BLaER1 treated with 17β-estradiol and CSF1 and Interleukin-3, amounts not matched to agents 10 nM and 100 nM (cell line): Measurements from ENCODE around the gene ARVCF.
A peak's percentile ranks its signal among the peaks of the same experiment; 100 is the strongest.

Experiments used
- H3K27ac ChIP-seq, 11 experiments: shearing (Covaris generic); formaldehyde crosslinking; 2 replicates each; pipeline ENCODE4 v1.8.1; 2022
- H3K27me3 ChIP-seq, 11 experiments: shearing (Covaris generic); formaldehyde crosslinking; 2 replicates each; pipeline ENCODE4 v1.8.1; 2022
- H3K36me3 ChIP-seq, 11 experiments: shearing (Covaris generic); formaldehyde crosslinking; 2 replicates each; pipeline ENCODE4 v1.8.1; 2022
- H3K4me1 ChIP-seq, 10 experiments: shearing (Covaris generic); formaldehyde crosslinking; 2 replicates each; pipeline ENCODE4 v1.8.1; 2022
- H3K4me2 ChIP-seq, 11 experiments: shearing (Covaris generic); formaldehyde crosslinking; 2 replicates each; pipeline ENCODE4 v1.8.1; 2022
- H3K4me3 ChIP-seq, 10 experiments: shearing (Covaris generic); formaldehyde crosslinking; 2 replicates each; pipeline ENCODE4 v1.8.1; 2022
- H3K9ac ChIP-seq, 11 experiments: shearing (Covaris generic); formaldehyde crosslinking; 2 replicates each; pipeline ENCODE4 v1.8.1; 2022
- H3K9me3 ChIP-seq, 11 experiments: shearing (Covaris generic); formaldehyde crosslinking; replicated peaks in 1 of 11; 2 replicates each; pipeline ENCODE4 v1.8.1; 2022
- H4K20me1 ChIP-seq, 11 experiments: shearing (Covaris generic); formaldehyde crosslinking; 2 replicates each; pipeline ENCODE4 v1.8.1; 2022
- Cebpa-rat ChIP-seq, 11 experiments: shearing (Covaris generic); IDR thresholded peaks; 2 replicates each; pipeline ENCODE4 v1.8.1; 2022

ARVCF gene

GRCh38 chr22:19978748-19979147, 37.9 kb downstream of the ARVCF start:
- H3K36me3 ChIP-seq: peaks cover 0 to 49% (median 36%) of the 10 kb centered on the region in 11 experiments; a peak in 15 of 22 replicates
- no peak overlapping the region for H3K9ac ChIP-seq
- no peaks in the 10 kb centered on the region for H3K27me3 ChIP-seq
- no peaks in the 10 kb centered on the region for H3K9me3 ChIP-seq
- no peak for TF ChIP-seq Cebpa-rat (IDR thresholded peaks at IDR 0.05)
- H3K4me2 ChIP-seq: no peak overlapping the region
- H3K4me3 ChIP-seq: no peak overlapping the region
- H3K4me1 ChIP-seq: peaks cover 9 to 56% (median 44%) of the 10 kb centered on the region in 10 experiments
- H3K27ac ChIP-seq: no peak overlapping the region
- H4K20me1 ChIP-seq: peaks cover 0 to 75% (median 32%) of the 10 kb centered on the region in 11 experiments; a peak in 17 of 22 replicates

DNA sequence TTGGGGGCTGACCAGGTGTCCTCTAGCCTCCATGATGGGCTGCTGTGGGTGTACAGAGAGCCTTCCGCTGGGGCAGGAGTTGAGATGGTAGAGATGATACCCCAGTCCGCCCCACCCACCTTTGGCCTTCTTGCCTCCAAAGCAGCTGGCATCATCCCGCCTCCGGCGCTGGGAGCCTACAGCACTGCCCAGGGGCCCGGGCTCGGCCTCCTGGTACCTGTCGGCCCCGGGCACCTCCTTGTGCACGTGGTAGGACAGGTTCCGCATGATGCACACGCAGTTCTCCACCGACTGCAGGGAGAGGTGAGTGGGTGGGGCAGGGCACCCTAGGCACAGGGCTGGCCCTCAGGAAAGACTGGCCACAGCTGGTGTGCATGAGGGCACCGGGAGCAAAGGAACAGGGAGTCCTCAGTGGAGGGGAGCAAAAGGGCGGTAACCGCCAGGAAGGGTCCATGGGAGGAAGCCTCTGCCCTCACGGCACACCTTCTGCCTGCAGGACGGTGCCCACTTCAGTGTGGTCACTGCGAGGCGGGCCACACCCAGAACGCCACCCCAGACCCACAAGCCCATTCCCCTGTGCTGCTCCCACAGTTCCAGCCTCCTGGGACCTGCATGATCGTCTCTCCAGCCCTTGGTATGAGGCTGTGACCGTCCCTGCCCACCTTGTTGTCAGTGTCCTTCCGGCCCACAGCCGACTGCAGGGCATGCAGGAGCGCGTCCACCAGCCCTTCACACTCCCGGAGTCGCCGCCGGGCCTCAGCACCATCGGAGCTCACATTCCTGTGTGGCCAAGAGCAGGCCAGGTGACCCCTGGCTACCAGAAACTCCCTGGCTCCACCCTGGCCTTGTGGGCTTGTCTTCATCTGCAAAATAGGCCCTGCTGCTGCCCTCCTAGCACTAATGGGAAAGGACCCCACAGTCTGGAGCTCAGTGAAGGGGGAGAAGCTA, 39.1 kb downstream of the ARVCF start:
- Histone ChIP-seq H3K27ac (peak overlapping the region in 3 of 11 experiments; percentile 79 to 85 (median 80); a peak in 3 of 22 replicates), H3K4me3 (no peak overlapping the region), H3K9ac (no peak overlapping the region), H4K20me1 (peaks cover 0 to 71% (median 21%) of the 10 kb centered on the region in 11 experiments; a peak in 13 of 22 replicates), H3K27me3 (no peaks in the 10 kb centered on the region), H3K36me3 (peaks cover 0 to 57% (median 36%) of the 10 kb centered on the region in 11 experiments; a peak in 15 of 22 replicates), H3K4me2 (no peak overlapping the region), H3K4me1 (peaks cover 9 to 51% (median 38%) of the 10 kb centered on the region in 10 experiments), H3K9me3 (no peaks in the 10 kb centered on the region)
- TF ChIP-seq Cebpa-rat (IDR thresholded peaks at IDR 0.05): no peak

DNA sequence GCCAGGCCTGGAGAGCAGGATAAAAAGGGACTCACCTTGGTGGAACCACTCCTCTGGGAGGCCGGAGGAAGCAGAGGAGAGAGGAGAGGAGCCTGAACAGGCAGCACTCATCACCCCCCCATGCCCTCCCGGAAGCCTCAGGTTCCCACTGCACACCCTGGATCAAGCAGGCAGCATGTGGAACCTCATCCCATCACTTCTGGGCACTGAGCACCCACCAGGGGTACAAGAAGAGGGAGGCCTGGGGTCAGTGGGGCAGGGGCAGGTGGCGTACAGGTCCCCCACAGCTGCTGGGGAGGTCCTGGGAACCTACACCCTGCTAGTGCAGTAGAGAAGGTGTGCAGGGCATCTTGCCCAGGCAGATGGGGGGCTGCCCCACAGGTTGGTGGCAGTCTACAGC, 40.0 kb downstream of the ARVCF start:
- H3K9ac ChIP-seq: peak overlapping the region in 1 of 11 experiments; percentile 76; a peak in 2 of 22 replicates
- H3K4me1 ChIP-seq: peaks cover 9 to 45% (median 33%) of the 10 kb centered on the region in 10 experiments
- peaks cover 0 to 62% (median 40%) of the 10 kb centered on the region in 11 experiments; a peak in 15 of 22 replicates for H3K36me3 ChIP-seq
- no peak overlapping the region for H3K4me3 ChIP-seq
- H3K9me3 ChIP-seq: no peaks in the 10 kb centered on the region
- no peaks in the 10 kb centered on the region for H3K27me3 ChIP-seq
- H3K4me2 ChIP-seq: peak overlapping the region in 5 of 11 experiments; percentile 65 to 88 (median 87); a peak in 5 of 22 replicates
- peak overlapping the region in 5 of 11 experiments; percentile 65 to 85 (median 80); a peak in 8 of 22 replicates for H3K27ac ChIP-seq
- H4K20me1 ChIP-seq: peaks cover 0 to 71% (median 15%) of the 10 kb centered on the region in 11 experiments; a peak in 11 of 22 replicates
- TF ChIP-seq Cebpa-rat (IDR thresholded peaks at IDR 0.05): no peak

DNA sequence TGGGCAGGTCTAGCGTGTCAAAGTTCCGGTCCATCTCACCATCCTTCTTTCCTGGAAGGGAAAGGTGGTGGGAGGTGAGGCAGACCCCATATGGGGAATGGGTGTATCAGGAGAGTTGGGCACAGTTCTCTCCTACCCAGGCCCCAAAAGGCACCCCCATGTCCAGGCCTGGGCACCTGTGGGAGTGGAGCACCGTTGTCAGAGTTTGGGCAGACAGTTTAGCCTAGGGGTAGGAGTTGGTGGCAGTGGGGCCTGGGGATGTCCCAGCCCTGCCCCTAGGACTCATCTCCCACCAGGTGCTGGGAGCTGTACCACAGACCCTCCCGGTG, 41.0 kb downstream of the ARVCF start:
- Histone ChIP-seq H3K9me3 (no peaks in the 10 kb centered on the region), H4K20me1 (peaks cover 0 to 76% (median 17%) of the 10 kb centered on the region in 11 experiments; a peak in 16 of 22 replicates), H3K27ac (peak overlapping the region in 8 of 11 experiments; percentile 15 to 85 (median 72); a peak in 15 of 22 replicates), H3K9ac (peak overlapping the region in 9 of 11 experiments; percentile 1 to 76 (median 57); a peak in 13 of 22 replicates), H3K27me3 (no peaks in the 10 kb centered on the region), H3K4me3 (peak overlapping the region in 1 of 10 experiments; percentile 22; a peak in 1 of 20 replicates), H3K4me2 (peak overlapping the region; percentile 18 to 92 (median 81); a peak in 20 of 22 replicates), H3K4me1 (peaks cover 9 to 55% (median 38%) of the 10 kb centered on the region in 10 experiments), H3K36me3 (peaks cover 0 to 62% (median 40%) of the 10 kb centered on the region in 11 experiments; a peak in 16 of 22 replicates)
- TF ChIP-seq Cebpa-rat (IDR thresholded peaks at IDR 0.05): no peak

DNA sequence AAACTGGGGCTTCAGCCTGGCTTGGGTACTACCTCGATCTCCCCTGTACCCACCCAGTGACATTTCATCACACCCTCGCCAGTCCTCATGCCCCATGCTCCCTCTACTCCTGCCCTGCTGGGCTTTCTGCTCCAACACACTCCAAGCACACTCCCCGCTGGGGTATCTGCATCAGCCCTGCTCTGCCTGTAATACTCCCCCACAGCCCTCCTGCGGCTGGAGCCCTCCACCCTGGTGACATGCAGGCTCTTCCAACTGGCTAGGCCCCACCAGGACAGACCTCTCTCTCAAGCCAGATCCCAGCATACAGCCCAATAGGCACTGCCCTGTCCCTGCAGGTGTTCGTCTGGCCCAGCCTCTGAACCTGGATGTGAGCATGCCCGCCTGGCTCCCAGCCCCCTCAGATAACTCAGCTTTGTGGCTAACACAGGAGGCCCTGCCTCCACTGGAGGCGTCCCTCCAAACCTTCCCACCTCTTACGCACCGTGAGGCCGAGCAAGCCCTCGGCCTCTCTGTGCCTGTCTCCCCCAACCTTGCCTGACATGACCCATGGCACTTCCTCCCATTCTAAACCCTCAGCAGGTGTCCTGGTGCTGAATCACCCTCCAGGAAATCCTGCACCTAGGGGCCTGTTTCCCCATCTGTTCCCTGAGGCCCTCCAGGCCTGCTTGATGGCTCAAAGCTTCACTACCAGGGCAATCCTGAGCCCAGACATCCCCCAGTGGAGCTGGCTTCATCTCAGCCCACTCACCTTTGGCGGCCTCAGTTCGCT, 41.5 kb downstream of the ARVCF start:
- peaks cover 9 to 58% (median 39%) of the 10 kb centered on the region in 10 experiments for H3K4me1 ChIP-seq
- TF ChIP-seq Cebpa-rat (IDR thresholded peaks at IDR 0.05): no peak
- no peaks in the 10 kb centered on the region for H3K27me3 ChIP-seq
- peak overlapping the region in 9 of 11 experiments; percentile 1 to 76 (median 57); a peak in 16 of 22 replicates for H3K9ac ChIP-seq
- H3K36me3 ChIP-seq: peaks cover 0 to 59% (median 37%) of the 10 kb centered on the region in 11 experiments; a peak in 16 of 22 replicates
- H3K9me3 ChIP-seq: no peaks in the 10 kb centered on the region
- H4K20me1 ChIP-seq: peaks cover under 1 to 73% (median 21%) of the 10 kb centered on the region in 11 experiments; a peak in 17 of 22 replicates
- peak overlapping the region in 4 of 10 experiments; percentile 2 to 22 (median 3); a peak in 2 of 20 replicates for H3K4me3 ChIP-seq
- peak overlapping the region in 9 of 11 experiments; percentile 21 to 85 (median 65); a peak in 17 of 22 replicates for H3K27ac ChIP-seq
- H3K4me2 ChIP-seq: peak overlapping the region; percentile 18 to 92 (median 81); a peak in 21 of 22 replicates

- no peak for TF ChIP-seq Cebpa-rat (IDR thresholded peaks at IDR 0.05)
- peak overlapping the region in 10 of 11 experiments; percentile 33 to 92 (median 84); a peak in 18 of 22 replicates for H3K4me2 ChIP-seq
- peak overlapping the region in 8 of 11 experiments; percentile 30 to 76 (median 64); a peak in 14 of 22 replicates for H3K9ac ChIP-seq
- H3K9me3 ChIP-seq: no peaks in the 10 kb centered on the region
- H3K27ac ChIP-seq: peak overlapping the region in 9 of 11 experiments; percentile 21 to 85 (median 65); a peak in 15 of 22 replicates
- peaks cover 1 to 59% (median 37%) of the 10 kb centered on the region in 11 experiments; a peak in 20 of 22 replicates for H3K36me3 ChIP-seq
- H3K27me3 ChIP-seq: no peaks in the 10 kb centered on the region
- peaks cover 9 to 60% (median 39%) of the 10 kb centered on the region in 10 experiments for H3K4me1 ChIP-seq
- no peak overlapping the region for H3K4me3 ChIP-seq
- H4K20me1 ChIP-seq: peaks cover 4 to 73% (median 27%) of the 10 kb centered on the region in 11 experiments; a peak in 17 of 22 replicates
Observed at GRCh38 chr22:19974268-19974861, 42.3 kb downstream of the ARVCF start.

GRCh38 chr22:19973551-19974267, 42.9 kb downstream of the ARVCF start:
- H3K27ac ChIP-seq: peak overlapping the region in 6 of 11 experiments; percentile 9 to 85 (median 29); a peak in 5 of 22 replicates

More at GRCh38 chr22:19973551-19974267, 42.9 kb downstream of the ARVCF start:
- Histone ChIP-seq H3K4me2 (peak overlapping the region in 9 of 11 experiments; percentile 65 to 92 (median 86); a peak in 18 of 22 replicates), H3K4me1 (peaks cover 9 to 60% (median 39%) of the 10 kb centered on the region in 10 experiments), H3K9ac (peak overlapping the region in 1 of 11 experiments; percentile 18; a peak in 1 of 22 replicates), H4K20me1 (peaks cover 4 to 76% (median 28%) of the 10 kb centered on the region in 11 experiments; a peak in 18 of 22 replicates), H3K36me3 (peaks cover 8 to 59% (median 37%) of the 10 kb centered on the region in 11 experiments), H3K27me3 (no peaks in the 10 kb centered on the region), H3K9me3 (no peaks in the 10 kb centered on the region), H3K4me3 (no peak overlapping the region)
- no peak for TF ChIP-seq Cebpa-rat (IDR thresholded peaks at IDR 0.05)
